ENCODE results near the gene KCNA10.

Gene KCNA10

DNA sequence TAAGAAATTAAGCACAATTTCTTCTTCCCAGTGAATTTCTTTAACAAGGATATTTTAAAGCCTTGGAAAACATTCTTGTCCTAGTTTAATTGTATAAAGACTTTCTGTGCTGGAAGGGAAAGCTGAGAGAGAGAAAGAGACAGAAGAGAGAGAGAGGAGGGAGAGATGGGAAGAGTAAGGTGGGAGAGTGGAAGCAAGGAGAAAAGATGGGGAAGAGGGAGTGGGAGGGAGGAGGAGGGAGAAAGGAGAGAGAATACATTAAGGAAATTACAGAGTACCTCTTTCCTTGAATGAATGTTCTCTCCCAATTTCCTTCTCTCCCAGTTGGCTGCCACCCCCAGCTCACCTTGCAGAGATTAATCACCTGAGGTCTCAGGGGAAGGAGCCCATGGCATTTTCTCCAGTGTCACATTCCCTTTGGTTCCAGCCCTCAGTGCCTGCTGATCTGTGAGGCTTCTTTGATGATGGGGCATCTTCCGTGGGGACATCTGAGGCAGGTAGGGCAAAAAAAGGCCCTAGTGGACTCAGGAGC is 32.4 kb upstream of the KCNA10 start:
- DNase-seq (ENCODE audit: low read depth) = no peak
- no peak overlapping the region for H3K4me3 ChIP-seq (ENCODE audit: low read depth, low read length)
- TF ChIP-seq MYC (IDR thresholded peaks at IDR 0.05; ENCODE audit: low read depth, low read length) = no peak
- TF ChIP-seq, protein P1, sequence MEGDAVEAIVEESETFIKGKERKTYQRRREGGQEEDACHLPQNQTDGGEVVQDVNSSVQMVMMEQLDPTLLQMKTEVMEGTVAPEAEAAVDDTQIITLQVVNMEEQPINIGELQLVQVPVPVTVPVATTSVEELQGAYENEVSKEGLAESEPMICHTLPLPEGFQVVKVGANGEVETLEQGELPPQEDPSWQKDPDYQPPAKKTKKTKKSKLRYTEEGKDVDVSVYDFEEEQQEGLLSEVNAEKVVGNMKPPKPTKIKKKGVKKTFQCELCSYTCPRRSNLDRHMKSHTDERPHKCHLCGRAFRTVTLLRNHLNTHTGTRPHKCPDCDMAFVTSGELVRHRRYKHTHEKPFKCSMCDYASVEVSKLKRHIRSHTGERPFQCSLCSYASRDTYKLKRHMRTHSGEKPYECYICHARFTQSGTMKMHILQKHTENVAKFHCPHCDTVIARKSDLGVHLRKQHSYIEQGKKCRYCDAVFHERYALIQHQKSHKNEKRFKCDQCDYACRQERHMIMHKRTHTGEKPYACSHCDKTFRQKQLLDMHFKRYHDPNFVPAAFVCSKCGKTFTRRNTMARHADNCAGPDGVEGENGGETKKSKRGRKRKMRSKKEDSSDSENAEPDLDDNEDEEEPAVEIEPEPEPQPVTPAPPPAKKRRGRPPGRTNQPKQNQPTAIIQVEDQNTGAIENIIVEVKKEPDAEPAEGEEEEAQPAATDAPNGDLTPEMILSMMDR (IDR thresholded peaks at IDR 0.05; ENCODE audit: low read depth, low read length) = no peak

DNA sequence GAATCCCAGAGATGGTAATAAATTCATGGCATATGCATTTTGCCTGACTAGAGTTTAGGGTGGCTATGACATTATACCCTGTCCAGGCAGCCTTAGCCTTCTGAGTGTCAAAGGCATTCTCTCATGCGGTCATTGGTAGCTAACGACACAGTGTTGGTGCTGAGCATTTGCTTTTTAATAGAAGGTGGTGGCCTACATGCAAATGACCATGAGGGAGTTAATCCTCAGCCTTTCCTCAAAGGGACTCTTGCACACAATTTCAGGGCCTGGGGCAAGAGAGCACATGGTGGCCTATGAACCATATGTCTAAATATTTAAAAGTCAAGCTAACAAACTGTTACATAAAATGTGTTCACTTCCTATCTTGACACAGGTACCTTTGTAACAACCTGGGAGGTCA is 30.9 kb upstream of the KCNA10 start:
- DNase-seq (ENCODE audit: low read depth) = no peak
- TF ChIP-seq MYC (IDR thresholded peaks at IDR 0.05; ENCODE audit: low read depth, low read length) (no peak), POLR2A (IDR thresholded peaks at IDR 0.05; ENCODE audit: extremely low read depth, insufficient read length) (no peak)
- TF ChIP-seq, protein P2, sequence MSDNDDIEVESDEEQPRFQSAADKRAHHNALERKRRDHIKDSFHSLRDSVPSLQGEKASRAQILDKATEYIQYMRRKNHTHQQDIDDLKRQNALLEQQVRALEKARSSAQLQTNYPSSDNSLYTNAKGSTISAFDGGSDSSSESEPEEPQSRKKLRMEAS (IDR thresholded peaks at IDR 0.05; ENCODE audit: low read depth, low read length) = no peak
- TF ChIP-seq, protein P1 (IDR thresholded peaks at IDR 0.05; ENCODE audit: low read depth, low read length) = no peak
- no peak overlapping the region for H3K4me3 ChIP-seq (ENCODE audit: low read depth, low read length)

DNA sequence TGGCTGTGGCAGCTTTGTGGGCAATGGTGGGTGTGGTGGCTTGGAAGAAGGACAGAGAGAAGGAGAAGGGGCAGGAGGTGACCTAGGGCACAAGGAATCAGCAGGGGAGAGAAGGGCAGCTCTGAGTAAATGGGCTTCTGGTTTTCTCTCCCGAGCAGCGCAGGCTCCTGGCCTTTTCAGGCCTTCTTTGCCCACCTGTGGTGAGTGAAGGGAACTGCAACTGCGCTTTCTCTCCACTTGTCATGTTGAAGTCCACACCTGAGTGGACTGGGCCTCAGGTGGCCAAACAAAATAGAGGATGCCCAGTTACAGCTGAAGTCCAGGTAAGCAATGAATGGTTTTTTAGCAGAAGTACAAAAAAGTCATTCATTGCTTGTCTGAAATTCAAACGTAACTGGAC is 29.4 kb upstream of the KCNA10 start:
- peak; percentile 15 for DNase-seq (ENCODE audit: low read depth)
- H3K4me3 ChIP-seq (ENCODE audit: low read depth, low read length) = no peak overlapping the region
- no peak for TF ChIP-seq MYC (IDR thresholded peaks at IDR 0.05; ENCODE audit: low read depth, low read length)
- TF ChIP-seq, protein P2 (IDR thresholded peaks at IDR 0.05; ENCODE audit: low read depth, low read length) = no peak
- TF ChIP-seq, protein P1 (IDR thresholded peaks at IDR 0.05; ENCODE audit: low read depth, low read length) = peak; percentile 38
- no peak for TF ChIP-seq POLR2A (IDR thresholded peaks at IDR 0.05; ENCODE audit: extremely low read depth, insufficient read length)

DNA sequence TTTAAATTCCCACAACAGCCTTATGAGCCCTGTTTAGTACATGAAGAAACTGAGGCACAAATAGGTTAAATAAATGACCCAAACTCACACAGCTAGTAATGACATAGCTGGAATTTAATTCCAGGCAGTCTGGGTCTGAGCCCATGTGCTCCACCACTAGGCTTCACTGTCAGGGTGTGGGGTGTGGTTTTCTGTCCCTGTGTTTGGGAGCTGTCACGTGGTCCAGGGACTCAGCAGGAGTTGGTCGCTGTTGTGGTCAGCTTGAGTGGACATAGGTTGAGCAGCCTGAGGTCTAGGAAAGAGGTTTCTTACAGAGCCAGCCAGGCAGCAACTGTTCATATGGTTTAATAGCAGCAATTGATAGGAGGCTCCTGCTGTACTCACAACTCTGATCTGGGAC is 28.0 kb upstream of the KCNA10 start:
- no peak for DNase-seq (ENCODE audit: low read depth)
- TF ChIP-seq MYC (IDR thresholded peaks at IDR 0.05; ENCODE audit: low read depth, low read length) = no peak
- TF ChIP-seq, protein P1 (IDR thresholded peaks at IDR 0.05; ENCODE audit: low read depth, low read length) = no peak
- H3K4me3 ChIP-seq (ENCODE audit: low read depth, low read length) = no peak overlapping the region

DNA sequence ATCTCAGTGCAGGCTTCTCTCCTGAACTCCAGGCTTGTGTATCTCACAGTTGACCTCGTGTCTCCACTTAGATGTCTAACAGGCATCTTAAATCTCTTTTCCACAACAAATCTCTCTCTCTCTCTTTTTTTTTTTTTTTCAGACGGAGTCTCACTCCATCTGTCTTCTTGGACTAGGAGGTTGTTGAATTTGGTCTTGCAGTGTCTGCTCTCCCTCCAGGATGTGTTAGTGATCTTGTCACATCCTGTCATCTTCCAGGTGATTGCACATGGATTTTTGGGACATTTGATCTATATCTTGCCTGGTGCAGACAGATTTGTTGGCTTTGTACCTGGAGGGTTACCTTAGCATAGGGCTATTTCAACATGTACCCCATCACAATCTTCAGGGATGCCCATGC is 26.5 kb upstream of the KCNA10 start:
- TF ChIP-seq, protein P2 (IDR thresholded peaks at IDR 0.05; ENCODE audit: low read depth, low read length) = no peak
- TF ChIP-seq, protein P1 (IDR thresholded peaks at IDR 0.05; ENCODE audit: low read depth, low read length) = no peak
- TF ChIP-seq POLR2A (IDR thresholded peaks at IDR 0.05; ENCODE audit: extremely low read depth, insufficient read length) = no peak
- no peak for TF ChIP-seq MYC (IDR thresholded peaks at IDR 0.05; ENCODE audit: low read depth, low read length)
- H3K4me3 ChIP-seq (ENCODE audit: low read depth, low read length) = no peak overlapping the region
- no peak for DNase-seq (ENCODE audit: low read depth)

DNA sequence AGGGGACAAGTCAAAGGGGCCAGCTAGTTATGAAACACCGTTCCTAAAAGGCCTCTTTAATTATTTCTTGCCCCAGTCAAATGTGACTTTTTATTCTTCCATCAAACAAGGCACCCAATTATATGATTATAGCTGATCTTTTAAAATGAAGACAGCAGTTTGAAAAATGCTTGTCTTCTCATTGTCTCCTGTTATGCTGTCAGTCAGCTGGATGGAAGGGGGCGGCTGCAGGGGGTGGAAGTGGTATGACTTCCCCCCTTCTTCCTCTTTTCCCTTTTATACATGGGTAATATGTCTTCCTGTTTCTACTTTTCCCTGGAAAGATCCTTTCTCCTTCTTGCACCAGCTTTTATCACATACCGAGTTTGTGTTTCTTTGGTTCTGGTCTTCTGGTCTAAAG is 25.8 kb upstream of the KCNA10 start:
- TF ChIP-seq POLR2A (IDR thresholded peaks at IDR 0.05; ENCODE audit: extremely low read depth, insufficient read length) = no peak
- TF ChIP-seq, protein P2 (IDR thresholded peaks at IDR 0.05; ENCODE audit: low read depth, low read length) = no peak
- TF ChIP-seq, protein P1 (IDR thresholded peaks at IDR 0.05; ENCODE audit: low read depth, low read length) = no peak
- TF ChIP-seq MYC (IDR thresholded peaks at IDR 0.05; ENCODE audit: low read depth, low read length) = no peak
- no peak for DNase-seq (ENCODE audit: low read depth)
- H3K4me3 ChIP-seq (ENCODE audit: low read depth, low read length) = no peak overlapping the region
